GM21515 (cell line): ENCODE results near the gene ZNF592.
"Not testable (repeated sequence)": the region's sequence is repeated elsewhere in the genome, so short reads cannot be mapped to it uniquely, and the experiment has no call there.

ENCODE experiments used
- ATAC-seq: cut with Tn5 transposase; IDR thresholded peaks from one replicate; pipeline ENCODE4 v1.9.1; 2021; ENCODE audit not compliant: unreplicated experiment

The ZNF592 gene

DNA sequence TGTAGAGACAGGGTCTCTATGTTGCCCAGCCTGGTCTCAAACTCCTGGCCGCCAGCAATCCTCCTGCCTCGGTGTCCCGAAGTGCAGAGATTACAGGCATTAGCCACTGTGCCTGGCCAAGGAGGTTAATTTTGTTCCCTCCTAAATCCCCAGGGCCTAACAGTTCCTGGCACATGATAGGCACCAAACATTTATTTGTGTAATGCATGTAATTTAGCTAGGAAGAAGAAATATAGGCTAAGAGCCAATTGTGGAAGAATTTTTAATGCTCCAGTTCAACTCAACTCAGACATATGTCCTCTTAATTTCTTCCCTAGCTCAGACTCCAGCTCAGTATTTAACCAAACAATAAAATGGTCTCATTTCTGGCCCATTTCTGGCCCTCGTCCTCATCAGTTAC is 7.7 kb upstream of the ZNF592 start:
- ATAC-seq, result no peak

DNA sequence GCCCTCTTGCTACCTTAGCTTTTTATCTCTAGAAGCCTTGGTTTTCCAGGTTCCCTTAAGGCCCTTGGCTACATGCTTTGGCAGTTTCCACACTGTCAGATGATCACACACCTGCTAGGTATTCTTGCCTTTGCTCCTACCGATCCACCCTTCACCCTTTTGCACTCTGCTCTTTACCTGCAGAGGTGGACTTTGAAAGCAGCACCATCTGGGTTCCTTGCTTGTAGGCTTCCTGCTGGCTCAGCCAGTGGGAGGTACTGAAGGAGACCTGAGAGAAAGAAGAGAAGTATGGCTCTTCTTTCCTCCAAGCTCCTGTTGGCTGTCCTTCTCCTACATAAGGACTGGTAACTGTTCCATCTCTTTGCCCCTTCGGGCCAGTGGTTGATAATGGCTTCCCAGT is 7.3 kb upstream of the ZNF592 start:
- ATAC-seq, result no peak

DNA sequence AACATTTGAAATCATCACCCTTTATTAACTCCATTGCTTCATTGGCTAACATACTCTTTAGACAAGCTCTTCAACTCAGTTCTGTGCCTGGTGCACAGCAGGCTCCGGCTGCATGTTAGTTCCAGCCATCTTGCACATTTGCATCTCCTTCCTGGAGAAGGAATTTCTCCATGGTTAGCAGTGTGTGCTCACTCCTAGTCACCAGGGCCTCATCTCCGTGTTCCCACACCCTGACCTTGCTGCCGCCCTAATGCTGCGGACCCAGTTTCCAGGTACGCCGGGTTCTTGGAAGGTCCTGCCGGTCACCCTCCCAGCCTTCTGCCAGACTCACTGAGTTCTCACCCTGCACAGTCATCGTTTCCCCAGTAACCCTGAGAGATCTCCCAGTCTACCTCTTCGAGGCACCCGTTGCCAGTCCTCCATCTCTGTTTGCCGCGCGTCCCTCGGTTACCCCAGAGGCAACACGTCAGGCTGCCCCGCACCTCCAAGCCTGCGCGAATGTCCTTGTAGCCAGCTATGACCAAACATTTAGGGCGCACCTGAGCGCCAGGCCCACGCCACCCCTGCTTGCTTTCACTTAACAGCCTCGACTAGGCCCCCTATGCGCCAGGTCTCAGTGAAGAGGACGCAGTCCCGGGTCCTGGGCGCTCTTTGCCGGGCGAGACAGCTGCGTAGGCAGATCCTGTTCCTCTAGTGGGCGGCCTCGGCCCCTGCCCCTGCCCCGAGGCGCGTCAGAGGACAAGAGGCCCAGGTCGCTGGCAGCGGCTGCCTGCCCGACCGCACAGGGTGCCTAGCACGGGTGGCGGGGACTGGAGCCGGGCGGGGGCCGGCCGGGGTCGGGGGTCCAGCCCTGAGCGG is 747 bp upstream of the ZNF592 start:
- peak; percentile 45 for ATAC-seq

DNA sequence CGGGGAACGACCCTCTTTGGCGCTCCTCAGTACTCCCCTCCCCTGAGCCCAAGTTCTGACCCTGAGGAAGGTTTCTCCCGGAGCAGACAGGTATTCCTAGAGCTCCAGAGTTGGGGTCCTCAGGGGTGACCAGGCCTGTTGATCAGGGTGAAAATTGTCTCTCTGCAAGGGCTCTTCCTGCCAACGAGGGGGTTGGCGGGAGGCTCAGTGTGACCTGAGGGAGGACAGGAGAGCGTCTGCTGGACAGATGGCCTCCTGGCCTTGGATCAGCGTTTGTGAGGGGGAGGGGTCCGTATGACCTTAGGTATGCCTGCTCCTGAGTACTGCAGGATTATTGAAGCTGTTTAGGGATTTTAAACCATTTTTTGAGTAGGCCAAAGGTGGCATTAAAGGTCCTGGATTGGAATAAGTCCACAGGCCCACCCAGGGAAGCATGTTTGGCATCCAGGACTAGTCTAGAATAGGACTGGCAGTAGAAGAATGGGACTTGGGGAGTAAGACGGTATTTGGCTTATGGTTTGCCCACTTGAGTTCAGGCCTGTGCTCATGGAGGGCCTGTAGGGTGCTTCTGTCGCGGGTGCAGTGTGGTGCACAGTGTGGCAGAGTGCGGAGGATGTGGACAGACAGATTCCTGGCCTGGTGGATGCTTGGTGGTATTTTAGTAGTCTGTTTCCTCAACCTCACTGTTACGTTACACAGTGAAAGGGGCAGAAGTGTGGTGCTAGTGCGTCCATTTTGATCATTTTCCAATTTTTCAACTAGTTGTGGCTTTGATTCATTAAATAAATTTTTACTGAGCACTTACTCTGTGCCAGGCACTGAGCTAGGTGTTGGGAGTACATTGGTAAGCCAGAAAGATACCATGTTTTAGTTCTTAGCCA is 959 bp downstream of the ZNF592 start:
- ATAC-seq, result peak; percentile 21

DNA sequence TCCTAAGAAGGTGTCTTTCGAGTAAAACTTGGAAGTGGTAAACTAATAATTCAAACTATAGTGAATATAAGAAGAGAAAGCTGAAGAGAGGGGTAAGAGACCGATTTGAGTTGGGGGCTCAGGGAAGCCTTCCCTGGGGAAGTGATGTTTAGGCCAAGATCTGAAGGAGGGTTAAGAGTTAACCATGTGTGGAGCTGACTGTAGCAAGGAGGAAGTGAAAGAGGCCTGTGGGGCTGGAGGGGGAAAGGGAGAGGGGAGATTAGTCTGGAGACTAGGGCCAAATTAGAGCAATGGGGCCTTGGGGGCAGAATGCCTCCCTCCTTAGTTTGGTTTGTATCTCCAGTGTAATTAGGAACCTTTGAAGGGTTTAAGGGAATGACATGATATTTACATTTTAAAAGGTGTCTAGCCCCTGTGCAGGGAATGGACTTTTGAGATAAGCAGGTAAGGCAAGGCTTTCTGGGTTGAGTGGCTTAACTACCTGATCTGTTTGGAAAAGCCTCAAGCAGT is 2.2 kb downstream of the ZNF592 start:
- peak; percentile 33 for ATAC-seq

DNA sequence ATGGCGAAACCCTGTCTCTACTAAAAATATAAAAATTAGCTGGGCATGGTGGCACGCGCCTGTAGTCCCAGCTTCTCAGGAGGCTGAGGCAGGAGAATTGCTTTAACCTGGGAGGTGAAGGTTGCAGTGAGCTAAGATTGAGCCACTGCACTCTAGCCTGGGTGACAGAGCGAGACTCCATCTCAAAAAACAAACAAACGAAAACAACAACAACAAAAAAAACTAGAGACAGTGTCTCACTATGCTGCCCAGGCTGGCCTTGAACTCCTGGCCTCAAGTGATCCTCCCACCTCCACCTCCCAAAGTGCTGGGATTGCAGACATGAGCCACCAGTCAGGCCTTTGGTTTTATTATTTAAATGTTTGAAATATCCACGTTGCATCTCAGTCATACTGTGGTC is 3.3 kb downstream of the ZNF592 start:
- not testable (repeated sequence) for ATAC-seq

DNA sequence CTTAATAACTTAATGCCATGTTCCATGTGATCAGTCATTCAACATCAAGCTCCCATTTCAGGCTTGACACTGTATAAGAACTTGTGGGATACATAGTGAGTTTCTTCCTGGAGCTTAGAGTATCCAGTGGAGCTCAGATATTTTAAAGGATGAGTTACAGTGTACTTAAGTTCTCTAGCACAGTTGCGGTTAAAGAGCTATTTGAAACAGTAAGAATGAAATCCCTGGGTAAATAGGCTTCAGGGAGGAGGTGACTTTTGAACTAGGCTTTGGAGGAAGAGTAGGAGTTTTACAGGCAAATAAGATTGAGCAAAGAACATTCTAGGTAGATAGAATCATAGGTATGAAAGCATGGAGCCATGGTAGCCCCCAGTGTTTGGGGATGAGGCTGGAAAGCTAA is 3.8 kb downstream of the ZNF592 start:
- no peak for ATAC-seq

DNA sequence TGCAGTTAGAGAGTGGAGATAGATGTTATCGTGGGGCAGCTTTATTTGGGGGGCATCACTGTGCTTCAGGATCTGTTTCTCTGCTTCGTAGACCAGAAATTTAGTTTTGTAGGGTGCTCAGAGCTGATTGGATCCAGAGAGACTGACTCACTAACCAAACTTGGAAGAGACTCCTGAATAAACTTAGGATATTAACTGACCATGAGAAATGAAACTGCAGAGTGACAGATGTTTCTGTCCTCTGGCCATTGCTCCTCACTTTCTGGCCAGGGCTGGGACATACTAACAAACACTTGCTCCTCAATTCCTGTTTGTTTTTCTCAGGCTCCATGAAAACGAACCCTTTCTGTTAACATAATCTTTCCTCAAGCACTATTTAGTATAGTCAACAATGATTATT is 4.3 kb downstream of the ZNF592 start:
- ATAC-seq, result no peak

DNA sequence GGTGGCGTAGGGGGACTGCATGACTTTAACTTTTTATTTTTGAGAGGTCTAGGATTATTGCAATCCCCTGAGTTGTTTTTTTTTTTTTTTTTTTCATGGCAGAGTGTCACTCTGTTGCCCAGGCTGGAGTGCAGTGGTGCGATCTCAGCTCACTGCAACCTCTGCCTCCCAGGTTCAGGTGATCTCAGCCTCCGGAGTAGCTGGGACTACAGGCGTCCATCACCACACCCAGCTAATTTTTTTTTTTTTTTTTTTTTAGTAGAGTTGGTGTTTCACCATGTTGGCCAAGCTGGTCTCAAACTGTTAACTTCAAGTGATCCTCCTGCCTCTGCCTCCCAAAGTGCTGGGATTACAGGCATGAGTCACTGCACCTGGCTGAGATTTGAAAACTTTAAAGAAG is 6.5 kb downstream of the ZNF592 start:
- not testable (repeated sequence) for ATAC-seq

DNA sequence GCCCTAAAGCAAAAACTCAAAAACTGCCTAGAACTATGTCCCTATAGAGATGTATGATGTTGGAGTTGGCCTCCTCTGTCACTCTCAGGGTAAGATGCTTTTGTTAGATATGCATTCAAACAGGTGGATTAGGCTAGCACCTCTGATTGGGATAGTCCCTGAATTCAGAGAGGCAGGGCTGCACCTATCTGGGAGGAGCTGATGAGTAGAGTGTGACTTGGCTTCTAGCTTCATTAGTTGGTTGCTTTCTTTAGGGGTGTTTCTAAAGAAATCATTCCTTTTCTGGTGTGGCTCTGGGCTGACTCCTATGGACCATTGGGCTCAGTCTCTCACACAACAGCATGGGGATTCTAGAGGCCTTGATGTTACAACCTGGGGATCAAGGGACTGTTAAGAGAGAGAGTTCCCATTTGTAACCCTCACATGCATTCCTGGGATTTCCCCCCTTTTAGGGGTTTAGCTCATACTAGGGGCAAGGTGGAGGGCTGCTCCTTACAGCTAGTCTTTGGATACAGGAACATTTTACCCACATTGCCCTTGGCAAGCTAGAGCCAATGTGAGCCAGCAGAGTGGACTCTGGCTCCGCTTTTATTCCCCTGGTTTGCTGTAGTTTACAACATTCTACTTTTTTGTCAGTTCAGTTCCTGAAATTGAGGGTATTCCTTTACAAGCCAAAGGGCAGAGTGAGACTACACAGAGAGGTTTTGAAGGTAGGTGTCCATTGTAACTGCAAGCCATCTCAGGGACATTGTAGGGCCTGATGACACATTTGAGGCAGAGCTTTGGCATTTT is 7.5 kb downstream of the ZNF592 start:
- ATAC-seq, result no peak

DNA sequence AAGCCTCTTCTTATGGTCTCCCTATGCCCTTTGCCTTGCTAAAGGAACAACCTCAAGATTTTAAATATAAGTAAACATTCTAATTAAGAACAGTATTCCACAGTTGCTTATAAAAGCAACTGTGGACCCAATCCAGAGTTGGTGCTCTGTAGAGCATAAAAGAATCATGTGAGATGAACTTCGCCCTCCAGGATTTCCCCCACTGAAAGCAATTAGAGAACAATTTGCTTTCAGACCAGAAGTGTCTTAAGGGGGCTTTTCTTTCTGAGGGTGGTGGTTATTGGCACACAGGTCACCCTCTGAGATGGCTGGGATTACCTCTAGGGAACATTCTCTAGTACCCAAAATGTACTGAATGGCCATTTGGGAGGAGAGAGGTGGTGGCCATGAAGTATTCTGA is 10.6 kb downstream of the ZNF592 start:
- ATAC-seq, result no peak

DNA sequence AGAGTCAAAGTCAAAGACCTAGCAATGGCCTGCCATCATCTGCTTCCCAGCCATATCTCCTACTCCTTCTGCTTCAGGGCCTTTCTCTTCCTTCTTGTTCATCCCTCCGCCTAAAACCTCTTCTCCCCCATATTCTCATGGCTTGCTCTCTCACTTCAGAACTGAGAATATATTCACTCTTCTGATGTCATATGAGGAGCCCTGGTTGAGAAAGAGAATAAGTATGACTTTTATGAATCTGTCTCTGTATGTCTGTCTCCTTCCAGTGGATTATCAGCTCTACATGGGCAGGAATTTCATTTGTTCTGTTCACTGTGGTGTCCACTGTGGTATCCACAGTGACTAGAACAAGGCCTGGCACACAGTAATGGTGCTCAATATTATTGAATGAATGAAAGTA is 11.8 kb downstream of the ZNF592 start:
- ATAC-seq, result no peak

DNA sequence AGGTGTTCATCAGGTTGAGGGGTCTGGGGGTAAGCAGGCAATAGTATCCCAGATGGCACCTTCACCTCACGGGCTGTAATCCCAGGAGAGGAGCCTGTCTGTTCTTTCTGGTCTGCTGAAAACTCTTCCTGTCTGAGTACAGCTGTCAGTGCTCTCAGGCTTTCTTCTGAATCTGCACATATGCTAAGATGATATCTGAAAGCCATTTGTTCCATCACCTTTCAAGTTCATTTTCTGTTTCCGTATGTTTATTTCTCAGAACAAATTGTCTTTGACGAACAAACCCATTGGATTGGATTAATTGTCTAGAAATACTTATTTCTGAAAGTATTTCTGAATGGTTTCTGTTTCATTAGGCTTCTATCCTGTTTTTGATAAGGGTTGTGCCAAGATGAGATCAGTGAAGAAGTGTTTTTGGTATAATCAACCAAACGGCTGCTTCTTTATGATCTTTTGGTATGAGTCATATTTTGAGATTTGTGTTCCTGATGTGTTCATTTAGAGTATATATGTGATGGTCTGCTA is 13.3 kb downstream of the ZNF592 start:
- ATAC-seq, result peak; percentile 58

DNA sequence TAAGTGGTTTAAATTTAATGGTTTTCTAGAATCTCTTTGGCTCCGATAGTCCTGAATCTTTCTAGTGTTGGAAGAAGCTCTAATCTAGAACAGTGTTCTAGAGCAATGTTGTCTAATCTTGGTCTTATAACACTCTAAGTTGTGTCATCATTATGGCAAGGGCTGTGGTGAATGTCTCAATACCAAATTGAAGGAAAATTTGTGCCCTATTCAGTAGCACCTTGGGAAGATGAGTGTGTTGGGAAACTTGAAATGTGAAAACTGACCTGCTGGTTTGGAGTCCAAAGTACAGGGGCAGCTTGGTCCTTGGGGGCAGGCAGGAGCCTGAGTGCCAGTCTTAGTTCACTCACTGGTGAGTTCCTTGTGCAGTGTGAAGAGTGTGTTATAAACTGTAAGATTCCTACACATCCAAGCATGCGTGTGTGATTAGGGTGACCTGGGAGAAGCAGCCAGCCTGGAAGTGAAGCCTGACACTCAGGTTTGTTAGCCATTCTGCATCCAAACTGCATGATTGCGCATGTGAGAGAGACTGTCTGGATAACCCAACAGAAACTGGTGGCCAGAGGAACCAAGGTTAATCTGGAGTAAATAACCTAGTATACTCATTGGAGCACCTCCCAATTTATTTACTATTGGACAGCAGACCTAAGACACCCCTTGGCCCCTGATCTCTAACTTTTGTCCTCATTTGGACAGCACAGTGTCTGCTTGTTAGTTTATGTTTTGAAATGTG is 14.6 kb downstream of the ZNF592 start:
- no peak for ATAC-seq

DNA sequence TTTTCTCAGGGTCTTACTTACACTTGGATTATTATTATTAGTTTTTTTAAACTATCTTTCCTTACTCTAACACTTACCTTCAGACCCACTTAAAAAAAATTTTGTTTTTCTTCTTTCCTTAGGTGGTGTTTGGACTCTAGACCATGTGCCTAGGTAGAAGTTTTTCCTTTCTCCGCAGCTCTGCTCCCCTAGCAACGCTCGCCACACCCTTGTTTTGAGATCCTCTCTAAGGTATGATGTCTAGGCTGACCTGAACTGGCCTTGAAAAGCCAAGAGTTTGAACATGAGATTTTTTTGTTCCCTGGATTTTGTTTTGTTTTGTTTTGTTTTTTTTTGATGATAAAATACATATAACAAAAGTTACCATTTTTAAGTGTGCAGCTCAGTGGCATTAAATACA is 16.2 kb downstream of the ZNF592 start:
- ATAC-seq, result no peak

DNA sequence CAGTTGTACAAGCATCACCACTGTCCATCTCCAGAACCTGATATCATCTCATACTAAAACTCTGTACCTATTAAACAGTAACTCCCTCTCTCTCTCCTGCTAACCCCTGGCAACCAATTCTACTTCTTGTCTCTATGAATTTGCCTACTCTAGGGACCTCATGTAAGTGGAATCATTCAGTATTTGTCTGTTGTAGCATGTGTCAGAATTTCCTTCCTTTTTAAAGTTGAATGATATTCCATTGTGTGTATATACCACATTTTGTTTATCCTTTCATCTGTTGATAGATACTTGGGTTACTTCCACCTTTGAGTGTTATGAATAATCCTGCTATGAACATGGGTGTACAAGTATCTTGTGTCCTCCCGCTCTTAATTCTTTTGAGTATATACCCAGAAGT is 16.6 kb downstream of the ZNF592 start:
- ATAC-seq, result no peak

DNA sequence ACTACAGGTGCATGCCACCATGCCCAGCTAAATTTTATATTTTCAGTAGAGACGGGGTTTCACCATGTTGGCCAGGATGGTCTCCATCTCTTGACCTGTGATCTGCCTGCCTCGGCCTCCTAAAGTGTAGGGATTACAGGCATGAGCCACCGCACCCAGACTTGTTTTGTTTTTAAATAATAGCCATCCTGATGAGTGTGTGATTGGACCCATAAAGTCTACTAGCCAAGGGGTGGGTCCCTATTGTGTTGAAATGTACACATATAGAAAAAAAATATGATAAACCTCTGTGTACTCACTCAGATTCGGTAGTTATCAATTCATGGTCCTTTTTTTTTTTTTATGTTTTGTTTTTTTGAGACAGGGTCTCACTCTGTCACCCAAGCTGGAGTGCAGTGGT is 17.3 kb downstream of the ZNF592 start:
- no peak for ATAC-seq

DNA sequence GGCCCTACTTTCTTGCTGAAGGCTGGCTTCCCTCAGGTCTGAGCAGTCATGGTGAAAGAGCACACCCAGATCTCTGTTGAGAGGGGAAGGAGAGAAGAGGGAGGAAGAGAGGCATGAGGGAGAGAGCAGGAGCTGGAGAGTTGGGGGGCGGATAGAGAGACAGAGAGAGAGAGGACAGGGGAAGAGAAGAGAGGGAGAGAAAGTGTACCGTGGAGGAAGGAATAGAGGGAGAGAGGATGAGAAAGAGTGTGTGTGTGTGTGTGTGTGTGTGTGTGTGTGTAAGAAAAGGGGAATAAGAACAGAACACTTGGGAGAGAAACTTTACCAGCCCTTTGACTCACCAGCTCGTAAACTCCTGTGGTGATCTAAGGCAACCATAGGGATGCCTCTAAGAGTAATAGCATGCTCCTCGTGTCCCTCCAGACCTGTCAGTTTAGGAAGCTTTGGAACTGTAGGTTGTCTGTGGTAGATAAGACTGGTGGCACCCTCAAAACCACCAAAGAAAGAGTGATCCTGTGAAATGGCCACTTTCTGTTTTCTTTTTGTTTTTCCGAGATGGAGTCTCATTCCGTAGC is 18.2 kb downstream of the ZNF592 start:
- no peak for ATAC-seq

DNA sequence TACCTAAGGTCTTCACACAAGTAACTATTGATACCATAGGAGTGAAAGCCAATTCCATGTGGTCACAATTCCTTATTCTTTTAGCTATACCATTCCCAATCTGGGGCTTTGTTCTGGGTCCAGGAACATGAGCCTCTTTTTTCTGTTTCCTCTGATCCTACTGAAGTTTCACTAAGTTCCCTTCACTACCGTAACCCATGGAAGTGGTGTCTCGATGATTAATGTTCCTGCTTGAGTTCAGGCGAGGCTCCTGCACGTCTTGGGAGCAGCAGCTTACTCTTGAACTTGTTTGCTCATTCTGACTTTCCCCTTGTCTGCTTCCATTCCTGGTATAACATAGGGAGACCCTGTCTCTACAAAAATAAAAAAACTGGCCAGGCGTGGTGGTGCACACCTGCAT is 23.6 kb downstream of the ZNF592 start:
- ATAC-seq, result no peak

DNA sequence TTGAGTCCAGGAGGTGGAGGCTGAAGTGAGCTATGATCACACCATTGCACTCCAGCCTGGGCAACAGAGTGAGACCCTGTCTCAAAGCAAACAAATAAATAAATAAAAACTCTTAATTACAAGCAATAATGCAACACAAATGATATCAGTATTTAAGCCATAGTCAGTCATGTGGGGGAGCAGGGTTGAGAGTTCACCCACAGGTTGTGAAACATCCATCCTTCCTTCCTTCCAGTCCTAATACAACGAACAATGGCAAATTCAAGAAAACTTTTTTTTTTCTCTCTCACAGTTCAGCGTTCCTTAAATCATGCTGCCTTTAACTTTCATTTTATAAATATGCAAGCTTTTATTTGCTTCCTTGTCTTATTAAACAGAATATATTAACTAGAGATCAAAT is 24.1 kb downstream of the ZNF592 start:
- ATAC-seq, result no peak
